GM18858 (cell line): ENCODE results near the gene AKNA.
"Not testable (repeated sequence)": the region's sequence is repeated elsewhere in the genome, so short reads cannot be mapped to it uniquely, and the experiment has no call there.

Source experiments
- ATAC-seq: cut with Tn5 transposase; IDR thresholded peaks from one replicate; pipeline ENCODE4 v1.9.1; 2021; ENCODE audit not compliant: unreplicated experiment

Gene AKNA

GRCh38 chr9:114325684-114326254 lies 62.0 kb downstream of the AKNA start:
- ATAC-seq = not testable (repeated sequence)

- not testable (repeated sequence) for ATAC-seq
Measured at GRCh38 chr9:114324965-114325364, 62.8 kb downstream of the AKNA start.

GRCh38 chr9:114324492-114324891 lies 63.3 kb downstream of the AKNA start:
- no peak for ATAC-seq

GRCh38 chr9:114323849-114324248 lies 63.9 kb downstream of the AKNA start:
- not testable (repeated sequence) for ATAC-seq

- ATAC-seq = not testable (repeated sequence)
Measured at GRCh38 chr9:114322831-114323531, 64.8 kb downstream of the AKNA start, which contains the start of gene ORM1. ORM1 (plus strand) TSS chr9:114323098; CDS start chr9:114323134, 36 bp downstream.

- ATAC-seq = not testable (repeated sequence)
Measured at GRCh38 chr9:114322160-114322818, 65.5 kb downstream of the AKNA start.

GRCh38 chr9:114321759-114322158 lies 66.0 kb downstream of the AKNA start:
- no peak for ATAC-seq

- ATAC-seq = not testable (repeated sequence)
Measured at GRCh38 chr9:114320710-114321109, 67.1 kb downstream of the AKNA start.

GRCh38 chr9:114319147-114319546 lies 68.6 kb downstream of the AKNA start:
- no peak for ATAC-seq

- ATAC-seq = no peak
Measured at GRCh38 chr9:114318416-114318815, 69.4 kb downstream of the AKNA start.

- ATAC-seq = no peak
Measured at GRCh38 chr9:114317665-114318357, 70.0 kb downstream of the AKNA start.

GRCh38 chr9:114316605-114317230 lies 71.1 kb downstream of the AKNA start:
- ATAC-seq = no peak

- ATAC-seq = no peak
Measured at GRCh38 chr9:114315723-114316363, 71.9 kb downstream of the AKNA start.

GRCh38 chr9:114314881-114315722 lies 72.7 kb downstream of the AKNA start:
- ATAC-seq = no peak

GRCh38 chr9:114314256-114314867 lies 73.4 kb downstream of the AKNA start:
- ATAC-seq = no peak

- ATAC-seq = no peak
Measured at GRCh38 chr9:114313186-114313585, 74.6 kb downstream of the AKNA start.

GRCh38 chr9:114312513-114312875 lies 75.3 kb downstream of the AKNA start:
- no peak for ATAC-seq

GRCh38 chr9:114311571-114312512 lies 75.9 kb downstream of the AKNA start:
- no peak for ATAC-seq
